Measurements from ENCODE around the gene NPIPA3.
"Not testable (repeated sequence)": the region's sequence is repeated elsewhere in the genome, so short reads cannot be mapped to it uniquely, and the experiment has no call there.

The NPIPA3 gene

DNA sequence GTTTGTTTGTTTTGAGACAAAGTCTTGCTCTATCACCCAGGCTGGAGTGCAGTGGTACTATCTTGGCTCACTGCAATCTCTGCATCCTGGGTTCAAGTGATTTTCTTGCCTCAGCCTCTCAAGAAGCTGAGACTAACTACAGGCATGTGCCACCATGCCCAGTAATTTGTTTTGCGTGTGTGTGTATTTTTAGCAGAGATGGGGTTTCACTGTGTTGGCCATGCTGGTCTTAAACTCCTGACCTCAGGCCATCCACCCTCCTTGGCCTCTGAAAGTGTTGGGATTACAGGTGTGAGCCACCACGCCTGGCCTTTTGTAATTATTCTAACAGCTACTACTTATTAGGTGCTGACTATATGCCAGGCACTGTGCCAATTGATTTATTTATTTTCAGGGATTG, 72.4 kb downstream of the NPIPA3 start:
- not testable (repeated sequence) for H3K27me3 ChIP-seq (ENCODE audit: control insufficient read depth, insufficient read depth, low read length); H3K4me1 ChIP-seq (ENCODE audit: control insufficient read depth, insufficient read depth, low read length); H3K4me3 ChIP-seq (ENCODE audit: low read depth, low read length); H3K9ac ChIP-seq (ENCODE audit: low read length); H3K9me3 ChIP-seq (ENCODE audit: control insufficient read depth, insufficient read depth, low read depth, low read length); H3K27ac ChIP-seq (ENCODE audit: low read depth, low read length); H3K36me3 ChIP-seq (ENCODE audit: control insufficient read depth, insufficient read depth, low read length)

Data from HUES6 (cell line).